ENCODE measurements around the gene ROBO3. TPM values are rescaled to one million over a fixed set of nuclear protein-coding genes. Genes with fewer than 3 reads are reported as not detected.

The ROBO3 gene
- total RNA-seq, 1 experiment from 2014 or later: 30.7 TPM

DNA sequence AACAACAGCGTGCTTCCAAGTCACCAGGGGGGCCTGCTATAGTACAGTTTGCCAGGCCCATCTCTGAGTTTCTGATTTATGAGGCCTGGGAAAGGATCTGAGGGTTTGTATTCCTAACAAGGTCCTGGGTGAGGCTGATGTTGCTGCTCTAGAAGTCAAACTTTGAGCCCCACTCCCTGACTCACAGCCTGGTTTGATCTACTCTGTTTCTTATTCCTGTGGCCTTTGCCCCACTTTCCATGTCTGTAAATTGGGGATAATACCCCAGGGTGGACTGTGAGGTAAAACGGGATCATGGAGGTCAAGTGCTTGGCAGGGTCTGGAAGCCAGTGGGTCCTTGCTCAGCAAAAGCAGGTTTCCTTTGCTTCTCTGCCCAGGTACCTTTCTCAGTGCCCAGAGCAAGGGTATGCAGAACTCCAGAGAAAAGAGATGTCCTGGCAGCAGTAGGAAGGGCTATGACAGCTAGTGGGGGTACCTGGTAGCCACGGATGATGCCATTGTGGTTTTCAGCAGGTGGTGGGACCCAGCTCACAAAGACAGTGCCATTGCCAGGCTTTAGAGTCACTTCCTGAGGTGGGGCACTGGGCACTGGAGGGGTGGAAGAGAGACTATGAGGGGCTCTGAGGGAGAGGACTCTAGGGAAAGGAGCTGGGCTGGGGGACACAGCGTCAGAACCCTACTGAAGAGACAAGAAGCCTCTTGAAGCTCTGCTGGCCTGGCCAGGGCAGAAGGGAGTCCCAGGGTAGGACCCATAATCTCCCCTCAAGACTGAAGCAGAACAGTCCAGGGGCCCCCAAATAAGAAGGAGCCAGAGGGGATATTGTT is 29.6 kb downstream of the ROBO3 start:
- Histone ChIP-seq H3K27me3 (ENCODE audit: insufficient read depth, low read length) (no peaks in the 10 kb centered on the region), H3K4me3 (replicated peaks in 1 of 2; ENCODE audit: low read depth in 1 of 2, low read length in 2 of 2) (no peak overlapping the region), H3K9me2 (ENCODE audit: insufficient read depth) (no peaks in the 10 kb centered on the region), H3K4me1 (ENCODE audit: control insufficient read depth in 1 of 2, insufficient read depth in 2 of 2, low read length in 2 of 2) (peaks cover 0 to 24% of the 10 kb centered on the region in 2 experiments; a peak in 2 of 4 replicates), H3K9ac (ENCODE audit: low read length) (no peak overlapping the region), H3K4me2 (ENCODE audit: low read length) (no peak overlapping the region), H2AFZ (ENCODE audit: low read depth, low read length, poor library complexity, severe bottlenecking) (no peak overlapping the region), H3K27ac (ENCODE audit: low read depth, low read length) (no peak overlapping the region), H3K9me3 (ENCODE audit: control insufficient read depth in 1 of 2, insufficient read depth in 1 of 2, low read depth in 1 of 2, low read length in 2 of 2) (no peaks in the 10 kb centered on the region), H4K20me1 (ENCODE audit: insufficient read depth) (no peaks in the 10 kb centered on the region), H3K79me2 (ENCODE audit: insufficient read depth, low read length) (no peaks in the 10 kb centered on the region), H3K36me3 (ENCODE audit: control insufficient read depth in 1 of 2, insufficient read depth in 2 of 2, low read length in 2 of 2) (no peaks in the 10 kb centered on the region)
- ATAC-seq: no peak
- no peak for DNase-seq (ENCODE audit: low read depth, low spot score)
- TF ChIP-seq EZH2phosphoT487 (IDR thresholded peaks at IDR 0.05; ENCODE audit: borderline replicate concordance) (no peak), POLR2AphosphoS5 (IDR thresholded peaks at IDR 0.05; ENCODE audit: low read depth, low read length) (no peak), RAD21 (IDR thresholded peaks at IDR 0.05; ENCODE audit: low read depth) (no peak), EGR1 (IDR thresholded peaks at IDR 0.05; ENCODE audit: low read depth) (no peak), TCF7L2 (IDR thresholded peaks at IDR 0.05; ENCODE audit: borderline replicate concordance, extremely low read depth, insufficient read depth, insufficient read length) (no peak), CEBPB (IDR thresholded peaks at IDR 0.05; ENCODE audit: low read depth) (no peak), YY1 (IDR thresholded peaks at IDR 0.05; ENCODE audit: extremely low read depth, insufficient replicate concordance, low read depth, low read length) (no peak), ATF3 (IDR thresholded peaks at IDR 0.05) (no peak), FOSL1 (IDR thresholded peaks at IDR 0.05; ENCODE audit: low read depth) (no peak), ZNF274 (IDR thresholded peaks at IDR 0.05; ENCODE audit: low read depth, low read length) (no peak), SIN3A (IDR thresholded peaks at IDR 0.05; ENCODE audit: low read depth) (no peak), ZBTB33 (IDR thresholded peaks at IDR 0.05; ENCODE audit: extremely low read depth, insufficient replicate concordance, low read length) (no peak), CBX3 (IDR thresholded peaks at IDR 0.05; ENCODE audit: low read depth) (no peak), ELF1 (IDR thresholded peaks at IDR 0.05; ENCODE audit: borderline replicate concordance, low read depth) (no peak), JUND (IDR thresholded peaks at IDR 0.05) (no peak), POLR2A (IDR thresholded peaks at IDR 0.05; ENCODE audit: borderline replicate concordance, extremely low read depth, insufficient read depth, insufficient read length) (no peak), EZH2 (IDR thresholded peaks at IDR 0.05) (no peak), ZFX (IDR thresholded peaks at IDR 0.05) (no peak)
- TF ChIP-seq, protein P1, sequence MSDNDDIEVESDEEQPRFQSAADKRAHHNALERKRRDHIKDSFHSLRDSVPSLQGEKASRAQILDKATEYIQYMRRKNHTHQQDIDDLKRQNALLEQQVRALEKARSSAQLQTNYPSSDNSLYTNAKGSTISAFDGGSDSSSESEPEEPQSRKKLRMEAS (IDR thresholded peaks at IDR 0.05): no peak
- TF ChIP-seq, protein P2, sequence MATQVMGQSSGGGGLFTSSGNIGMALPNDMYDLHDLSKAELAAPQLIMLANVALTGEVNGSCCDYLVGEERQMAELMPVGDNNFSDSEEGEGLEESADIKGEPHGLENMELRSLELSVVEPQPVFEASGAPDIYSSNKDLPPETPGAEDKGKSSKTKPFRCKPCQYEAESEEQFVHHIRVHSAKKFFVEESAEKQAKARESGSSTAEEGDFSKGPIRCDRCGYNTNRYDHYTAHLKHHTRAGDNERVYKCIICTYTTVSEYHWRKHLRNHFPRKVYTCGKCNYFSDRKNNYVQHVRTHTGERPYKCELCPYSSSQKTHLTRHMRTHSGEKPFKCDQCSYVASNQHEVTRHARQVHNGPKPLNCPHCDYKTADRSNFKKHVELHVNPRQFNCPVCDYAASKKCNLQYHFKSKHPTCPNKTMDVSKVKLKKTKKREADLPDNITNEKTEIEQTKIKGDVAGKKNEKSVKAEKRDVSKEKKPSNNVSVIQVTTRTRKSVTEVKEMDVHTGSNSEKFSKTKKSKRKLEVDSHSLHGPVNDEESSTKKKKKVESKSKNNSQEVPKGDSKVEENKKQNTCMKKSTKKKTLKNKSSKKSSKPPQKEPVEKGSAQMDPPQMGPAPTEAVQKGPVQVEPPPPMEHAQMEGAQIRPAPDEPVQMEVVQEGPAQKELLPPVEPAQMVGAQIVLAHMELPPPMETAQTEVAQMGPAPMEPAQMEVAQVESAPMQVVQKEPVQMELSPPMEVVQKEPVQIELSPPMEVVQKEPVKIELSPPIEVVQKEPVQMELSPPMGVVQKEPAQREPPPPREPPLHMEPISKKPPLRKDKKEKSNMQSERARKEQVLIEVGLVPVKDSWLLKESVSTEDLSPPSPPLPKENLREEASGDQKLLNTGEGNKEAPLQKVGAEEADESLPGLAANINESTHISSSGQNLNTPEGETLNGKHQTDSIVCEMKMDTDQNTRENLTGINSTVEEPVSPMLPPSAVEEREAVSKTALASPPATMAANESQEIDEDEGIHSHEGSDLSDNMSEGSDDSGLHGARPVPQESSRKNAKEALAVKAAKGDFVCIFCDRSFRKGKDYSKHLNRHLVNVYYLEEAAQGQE (IDR thresholded peaks at IDR 0.05; ENCODE audit: low read depth): no peak
- ChIA-PET CTCF (interaction anchor here (0.5 kb wide), 1 partner anchor 27 kb away, joined by 3 read pairs; no protein-coding TSS in a partner anchor), POLR2A (no interaction called here), RAD21 (ENCODE audit: low non-redundant PET in 1 of 2, low total read pairs in 2 of 2, uncharacterized antibody in 2 of 2, unreplicated experiment in 2 of 2) (no interaction called here)
- no TSS peak for BruUV-seq (replicated peaks)
- intact Hi-C loops (cut with micrococcal nuclease): no loop called here
